Gastrocnemius medialis (tissue), 4 donors: Measurements from ENCODE around the gene SLC17A9. TPM values are rescaled to one million over a fixed set of nuclear protein-coding genes. Genes with fewer than 3 reads are reported as not detected.

Source experiments
- ATAC-seq, 2 donors: fragments of 150-250 bp; one replicate each; pipeline ENCODE4 v1.9.1; 2016
- DNase-seq, 2 donors: peaks; one replicate each; pipeline ENCODE4 v3.0.0-alpha.2; 2019
- H3K27ac ChIP-seq, 4 donors: fragments of 200-600 bp; sonication (generic); 1 replicate in 1 of 4; 2 replicates in 3 of 4; pipeline ENCODE4 v1.5.1; 2016 to 2018; ENCODE audit warnings: mild to moderate bottlenecking in 2 of 4, moderate library complexity in 1 of 4
- H3K27me3 ChIP-seq, 3 donors: fragments of 200-600 bp; sonication (generic) in 2 of 3; 1 replicate in 1 of 3; 2 replicates in 2 of 3; pipeline versions ENCODE4 v1.5.1 to v1.6.0; 2016 to 2019; ENCODE audit warnings: mild to moderate bottlenecking in 1 of 3, moderate library complexity in 1 of 3
- H3K36me3 ChIP-seq, 2 donors: fragments of 200-600 bp; sonication (generic) in 1 of 2; one replicate each; pipeline ENCODE4 v1.5.1; 2017 to 2018
- H3K4me1 ChIP-seq, 2 donors: fragments of 200-600 bp; sonication (generic) in 1 of 2; one replicate each; pipeline ENCODE4 v1.5.1; 2016 to 2017; ENCODE audit warnings: mild to moderate bottlenecking in 2 of 2
- H3K4me3 ChIP-seq, 4 donors: fragments of 200-600 bp; sonication (generic) in 3 of 4; 1 replicate in 1 of 4; 2 replicates in 3 of 4; pipeline ENCODE4 v1.5.1; 2016 to 2019; ENCODE audit warnings: mild to moderate bottlenecking in 2 of 4
- H3K9me3 ChIP-seq, 3 donors: fragments of 200-600 bp; sonication (generic) in 2 of 3; 1 replicate in 1 of 3; 2 replicates in 2 of 3; pipeline ENCODE4 v1.5.1; 2016 to 2019
- POLR2A ChIP-seq, 2 donors: fragments of 450-650 bp; IDR thresholded peaks; one replicate each; pipeline ENCODE4 v1.6.1; 2017; ENCODE audit warnings: antibody characterized with exemption in 2 of 2, mild to moderate bottlenecking in 2 of 2, moderate library complexity in 2 of 2
- in situ Hi-C, 4 donors: fragments of 200-750 bp; cut with MboI; loops; one replicate each; pipeline versions ENCODE4 v1.15.0 to v1.8.0; 2017; ENCODE audit warnings: low sequenced_read_pairs in 4 of 4
- intact Hi-C: fragments of 100-400 bp; cut with DNase I; formaldehyde crosslinking; loops from one replicate; pipeline ENCODE4 v1.15.1; 2023; ENCODE audit warnings: low total_unique reads
- total RNA-seq, 4 donors: library from RNA; depleted of rRNA; stranded (reverse); fragments of >200 nt; gene quantifications; one replicate each; pipeline versions ENCODE4 v1.1.0 to v1.2.3, GENCODE V29; 2016
- TF ChIP-seq, protein P1 (sequence below), 5 experiments: fragments of 450-650 bp in 3 of 5; fragments of 200-600 bp in 2 of 5; sonication (generic) in 2 of 5; IDR thresholded peaks in 4 of 5; conservative IDR thresholded peaks in 1 of 5; 1 replicate in 4 of 5; 2 replicates in 1 of 5; pipeline ENCODE4 v1.5.1; 2016 to 2019; ENCODE audit warnings: antibody characterized with exemption in 5 of 5, mild to moderate bottlenecking in 3 of 5, moderate library complexity in 3 of 5

SLC17A9 gene
- total RNA-seq, 4 donors from 2014 or later: 0.55 to 2.4 (median 1.2) TPM

DNA sequence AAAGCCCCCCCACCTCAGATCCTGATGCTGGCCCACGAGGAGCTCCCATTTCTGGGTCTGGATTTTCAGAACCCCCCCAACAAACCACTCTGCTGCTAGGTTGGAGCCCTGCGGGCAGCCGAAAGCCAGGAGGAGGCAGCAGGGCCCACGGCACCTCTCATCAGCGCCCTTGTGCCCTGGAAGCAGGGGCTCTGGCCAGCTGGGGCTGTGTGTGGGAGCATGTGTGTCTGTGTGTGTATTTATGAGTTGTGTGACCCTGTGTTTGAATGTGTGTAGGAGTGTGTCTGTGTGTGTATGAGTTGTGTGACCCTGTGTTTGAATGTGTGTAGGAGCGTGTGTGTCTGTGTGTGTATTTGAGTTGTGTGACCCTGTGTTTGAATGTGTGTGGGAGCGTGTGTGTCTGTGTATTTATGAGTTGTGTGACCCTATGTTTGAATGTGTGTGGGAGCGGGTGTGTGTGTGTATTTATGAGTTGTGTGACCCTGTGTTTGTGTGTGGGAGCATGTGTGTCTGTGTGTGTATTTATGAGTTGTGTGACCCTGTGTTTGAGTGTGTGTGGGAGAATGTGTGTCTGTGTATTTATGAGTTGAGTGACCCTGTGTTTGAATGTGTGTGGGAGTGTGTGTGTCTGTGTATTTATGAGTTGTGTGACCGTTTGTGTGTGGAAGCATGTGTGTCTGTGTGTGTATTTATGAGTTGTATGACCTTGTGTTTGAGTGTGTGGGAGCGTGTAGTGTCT is 18.9 kb downstream of the SLC17A9 start:
- in situ Hi-C loops: no loop called here
- Histone ChIP-seq H3K27me3 (peaks cover 47 to 60% (median 48%) of the 10 kb centered on the region in 3 donors), H3K4me3 (no peak overlapping the region), H3K36me3 (no peaks in the 10 kb centered on the region), H3K4me1 (peaks cover 0 to 4% of the 10 kb centered on the region in 2 donors), H3K27ac (no peak overlapping the region), H3K9me3 (no peaks in the 10 kb centered on the region)
- TF ChIP-seq, protein P1, sequence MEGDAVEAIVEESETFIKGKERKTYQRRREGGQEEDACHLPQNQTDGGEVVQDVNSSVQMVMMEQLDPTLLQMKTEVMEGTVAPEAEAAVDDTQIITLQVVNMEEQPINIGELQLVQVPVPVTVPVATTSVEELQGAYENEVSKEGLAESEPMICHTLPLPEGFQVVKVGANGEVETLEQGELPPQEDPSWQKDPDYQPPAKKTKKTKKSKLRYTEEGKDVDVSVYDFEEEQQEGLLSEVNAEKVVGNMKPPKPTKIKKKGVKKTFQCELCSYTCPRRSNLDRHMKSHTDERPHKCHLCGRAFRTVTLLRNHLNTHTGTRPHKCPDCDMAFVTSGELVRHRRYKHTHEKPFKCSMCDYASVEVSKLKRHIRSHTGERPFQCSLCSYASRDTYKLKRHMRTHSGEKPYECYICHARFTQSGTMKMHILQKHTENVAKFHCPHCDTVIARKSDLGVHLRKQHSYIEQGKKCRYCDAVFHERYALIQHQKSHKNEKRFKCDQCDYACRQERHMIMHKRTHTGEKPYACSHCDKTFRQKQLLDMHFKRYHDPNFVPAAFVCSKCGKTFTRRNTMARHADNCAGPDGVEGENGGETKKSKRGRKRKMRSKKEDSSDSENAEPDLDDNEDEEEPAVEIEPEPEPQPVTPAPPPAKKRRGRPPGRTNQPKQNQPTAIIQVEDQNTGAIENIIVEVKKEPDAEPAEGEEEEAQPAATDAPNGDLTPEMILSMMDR (IDR thresholded peaks at IDR 0.05 in 4 of 5, conservative IDR thresholded peaks at IDR 0.05 in 1 of 5): no peak
- no peak for TF ChIP-seq POLR2A (IDR thresholded peaks at IDR 0.05)
- intact Hi-C loops: no loop called here
- ATAC-seq (no peak), DNase-seq (no peak)

DNA sequence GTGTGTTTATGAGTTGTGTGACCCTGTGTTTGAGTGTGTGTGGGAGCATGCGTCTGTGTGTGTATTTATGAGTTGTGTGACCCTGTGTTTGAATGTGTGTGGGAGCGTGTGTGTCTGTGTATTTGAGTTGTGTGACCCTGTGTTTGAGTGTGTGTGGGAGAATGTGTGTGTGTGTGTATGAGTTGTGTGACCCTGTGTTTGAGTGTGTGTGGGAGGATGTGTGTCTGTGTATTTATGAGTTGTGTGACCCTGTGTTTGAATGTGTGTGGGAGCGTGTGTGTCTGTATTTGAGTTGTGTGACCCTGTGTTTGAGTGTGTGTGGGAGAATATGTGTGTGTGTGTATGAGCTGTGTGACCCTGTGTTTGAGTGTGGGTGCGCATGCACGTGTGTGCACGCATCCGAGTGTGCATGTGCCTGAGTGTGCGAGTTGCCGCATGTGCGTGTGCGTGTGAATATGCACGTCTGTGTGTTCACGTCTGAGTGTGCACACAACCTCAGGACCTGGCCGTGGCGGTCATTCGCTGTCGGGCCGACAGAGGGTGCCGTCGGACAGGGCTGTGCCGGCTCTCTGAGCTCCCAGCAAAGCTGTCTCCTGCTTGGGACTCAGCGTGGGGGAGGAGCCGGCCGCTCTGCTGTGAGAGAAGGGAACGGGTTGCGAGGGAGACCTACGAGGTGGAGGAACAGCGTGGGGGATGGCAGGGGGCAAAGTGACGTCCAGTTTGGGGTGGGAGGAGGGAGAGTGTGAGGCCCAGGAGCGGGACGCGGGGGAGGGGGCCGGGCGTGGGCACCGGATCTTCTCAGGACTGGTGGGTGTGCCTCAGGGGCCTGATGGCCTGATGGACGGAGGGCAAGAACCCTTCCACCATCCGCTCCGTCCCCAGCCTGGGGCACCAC is 19.7 kb downstream of the SLC17A9 start:
- peak; percentile 68 to 70 for DNase-seq
- peak overlapping the region in 2 of 4 donors; percentile 37 to 40 for H3K4me3 ChIP-seq
- H3K9me3 ChIP-seq: no peaks in the 10 kb centered on the region
- no peak overlapping the region for H3K27ac ChIP-seq
- peaks cover 0 to 4% of the 10 kb centered on the region in 2 donors for H3K4me1 ChIP-seq
- ATAC-seq: peak; percentile 89
- in situ Hi-C loops: no loop called here
- intact Hi-C loops: loop anchor here (1.0 kb wide), 2 partner anchors 37 to 72 kb away; no protein-coding TSS in a partner anchor
- peaks cover 55 to 64% (median 56%) of the 10 kb centered on the region in 3 donors for H3K27me3 ChIP-seq
- TF ChIP-seq, protein P1 (IDR thresholded peaks at IDR 0.05 in 4 of 5, conservative IDR thresholded peaks at IDR 0.05 in 1 of 5): peak; percentile 75 to 90 (median 87)
- TF ChIP-seq POLR2A (IDR thresholded peaks at IDR 0.05): no peak
- H3K36me3 ChIP-seq: no peaks in the 10 kb centered on the region

DNA sequence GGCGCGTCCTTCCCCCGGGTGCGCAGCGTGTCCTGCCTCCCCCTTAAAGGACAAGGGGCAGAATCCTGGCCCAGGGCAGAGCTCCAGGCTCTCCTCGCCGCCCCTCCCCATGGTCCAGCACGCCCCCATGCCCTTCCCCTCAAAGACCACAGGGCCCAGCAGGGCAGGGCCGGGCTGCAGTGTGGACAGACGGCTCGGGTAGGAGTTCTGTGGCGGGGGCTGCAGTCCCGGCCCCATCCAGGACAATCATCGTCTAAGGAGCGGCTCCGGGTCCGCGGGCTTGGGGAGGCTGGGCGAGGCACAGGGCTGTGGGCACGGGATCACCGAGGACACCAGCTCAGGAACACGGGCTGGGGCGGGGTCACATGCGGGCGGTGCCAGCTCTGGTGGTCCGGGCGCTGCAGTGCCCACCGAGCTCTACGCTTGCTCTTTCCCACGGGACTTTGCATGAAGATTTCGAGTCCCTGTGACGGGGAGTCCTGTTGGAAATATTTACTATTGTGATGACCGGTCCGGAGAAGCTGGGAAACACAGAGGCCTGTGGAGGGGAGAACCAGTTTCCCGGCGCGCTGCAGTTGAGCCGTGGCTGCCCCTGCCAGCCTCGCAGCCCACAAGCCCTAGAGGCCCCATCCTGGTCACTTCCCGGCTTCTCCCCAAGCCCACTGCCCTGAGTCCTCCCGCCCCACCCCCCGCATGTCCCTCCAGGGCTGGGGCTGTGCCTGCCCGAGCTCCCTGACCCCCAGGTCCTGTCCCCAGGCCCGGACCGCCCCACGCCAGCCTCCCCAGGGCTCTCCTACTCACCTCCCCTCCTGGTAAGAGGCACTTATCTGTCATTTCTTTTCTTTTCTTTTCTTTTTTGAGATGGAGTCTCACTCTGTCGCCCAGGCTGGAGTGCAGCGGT is 20.6 kb downstream of the SLC17A9 start:
- TF ChIP-seq, protein P1 (IDR thresholded peaks at IDR 0.05 in 4 of 5, conservative IDR thresholded peaks at IDR 0.05 in 1 of 5): no peak
- TF ChIP-seq POLR2A (IDR thresholded peaks at IDR 0.05): no peak
- ATAC-seq (no peak), DNase-seq (no peak)
- Histone ChIP-seq H3K27ac (no peak overlapping the region), H3K4me1 (peaks cover 0 to 4% of the 10 kb centered on the region in 2 donors), H3K27me3 (peaks cover 61 to 71% (median 64%) of the 10 kb centered on the region in 3 donors), H3K4me3 (peak overlapping the region in 2 of 4 donors; percentile 37 to 40), H3K36me3 (no peaks in the 10 kb centered on the region), H3K9me3 (no peaks in the 10 kb centered on the region)
- intact Hi-C loops: loop anchor here (1.0 kb wide), 2 partner anchors 36 to 73 kb away; no protein-coding TSS in a partner anchor
- in situ Hi-C loops: no loop called here

DNA sequence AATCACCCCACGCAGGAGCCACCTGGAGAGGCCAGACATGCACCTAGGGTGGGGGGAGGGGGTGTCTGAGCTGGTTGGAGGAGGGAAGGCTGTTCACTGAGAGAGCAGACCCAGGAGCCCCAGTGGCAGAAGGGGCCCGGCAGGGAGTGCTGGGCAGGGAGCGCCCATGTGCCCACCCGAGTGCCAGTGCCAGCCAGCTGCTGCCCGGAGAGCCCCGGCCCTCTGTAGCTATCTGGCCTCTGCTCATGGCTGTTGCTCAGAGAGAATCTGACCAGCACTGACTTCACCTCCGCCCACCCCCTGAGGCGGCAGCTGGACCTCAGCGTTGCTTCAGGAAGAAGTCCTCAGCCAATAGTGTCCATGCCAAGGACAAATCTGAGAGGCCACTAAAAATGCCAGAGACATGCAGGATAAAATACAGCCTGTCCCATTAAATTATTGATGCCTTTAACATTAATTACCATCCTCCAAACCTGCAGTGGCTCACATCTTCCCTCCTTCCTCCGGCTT is 22.8 kb downstream of the SLC17A9 start:
- Histone ChIP-seq H3K36me3 (no peaks in the 10 kb centered on the region), H3K4me3 (no peak overlapping the region), H3K27me3 (peaks cover 83 to 87% (median 84%) of the 10 kb centered on the region in 3 donors), H3K9me3 (no peaks in the 10 kb centered on the region), H3K4me1 (peaks cover 0 to 4% of the 10 kb centered on the region in 2 donors), H3K27ac (no peak overlapping the region)
- DNase-seq: no peak
- TF ChIP-seq, protein P1 (IDR thresholded peaks at IDR 0.05 in 4 of 5, conservative IDR thresholded peaks at IDR 0.05 in 1 of 5): no peak
- no peak for TF ChIP-seq POLR2A (IDR thresholded peaks at IDR 0.05)
- no peak for ATAC-seq
- in situ Hi-C loops (no loop called here), intact Hi-C loops (no loop called here)
